Neural progenitor cell (in vitro differentiated cells): ENCODE measurements around the gene MAP6. TPM values are rescaled to one million over a fixed set of nuclear protein-coding genes. Genes with fewer than 3 reads are reported as not detected.
A peak's percentile ranks its signal among the peaks of the same experiment; 100 is the strongest.

ENCODE experiments used
- DNase-seq: peaks from one replicate; pipeline ENCODE4 v3.0.0-alpha.2; 2016; ENCODE audit warnings: low spot score
- H2AFZ ChIP-seq: fragments of 200-600 bp; sonication (generic); replicated peaks from 2 replicates; pipeline ENCODE4 v1.6.1; 2016; ENCODE audit warnings: antibody characterized with exemption
- H3F3A ChIP-seq: fragments of 200-600 bp; sonication (generic); 2 replicates; pipeline ENCODE4 v1.6.1; 2016; ENCODE audit warnings: antibody characterized with exemption, low read depth
- H3K27ac ChIP-seq: fragments of 200-600 bp; sonication (generic); 2 replicates; pipeline ENCODE4 v1.5.1; 2016; ENCODE audit warnings: mild to moderate bottlenecking
- H3K27me3 ChIP-seq: fragments of 200-600 bp; sonication (generic); 2 replicates; pipeline ENCODE4 v1.6.1; 2016; ENCODE audit warnings: mild to moderate bottlenecking, moderate library complexity
- H3K36me3 ChIP-seq: fragments of 200-600 bp; sonication (generic); 2 replicates; pipeline ENCODE4 v1.5.1; 2016
- H3K4me1 ChIP-seq: fragments of 200-600 bp; sonication (generic); 2 replicates; pipeline ENCODE4 v1.6.1; 2016; ENCODE audit warnings: mixed run types
- H3K4me2 ChIP-seq: fragments of 200-600 bp; sonication (generic); 2 replicates; pipeline ENCODE4 v1.6.1; 2016
- H3K4me3 ChIP-seq: fragments of 200-600 bp; sonication (generic); 2 replicates; pipeline ENCODE4 v1.5.1; 2016
- H3K79me2 ChIP-seq: fragments of 200-600 bp; sonication (generic); 2 replicates; pipeline ENCODE4 v1.6.1; 2016; ENCODE audit warnings: low read depth
- H3K9ac ChIP-seq: fragments of 200-600 bp; sonication (generic); 2 replicates; pipeline ENCODE4 v1.6.1; 2016
- H3K9me3 ChIP-seq: fragments of 200-600 bp; sonication (generic); 2 replicates; pipeline ENCODE4 v1.5.1; 2016; ENCODE audit warnings: low read depth
- H4K20me1 ChIP-seq: fragments of 200-600 bp; sonication (generic); 2 replicates; pipeline ENCODE4 v1.6.1; 2016; ENCODE audit warnings: low read depth
- H3K27ac Mint-ChIP-seq: 3 replicates; pipeline ENCODE4 v1.8.0; 2021; ENCODE audit warnings: mixed read lengths
- H3K27me3 Mint-ChIP-seq: 2 replicates; pipeline ENCODE4 v1.8.0; 2022; ENCODE audit warnings: low read depth, mild to moderate bottlenecking, inconsistent platforms, moderate library complexity, mixed read lengths; ENCODE audit not compliant: insufficient read depth
- H3K36me3 Mint-ChIP-seq: 3 replicates; pipeline ENCODE4 v1.8.0; 2021; ENCODE audit warnings: mixed read lengths
- H3K4me1 Mint-ChIP-seq: 3 replicates; pipeline ENCODE4 v1.8.0; 2021; ENCODE audit warnings: mixed read lengths
- H3K4me3 Mint-ChIP-seq: 3 replicates; pipeline ENCODE4 v1.8.0; 2021; ENCODE audit warnings: mild to moderate bottlenecking, moderate library complexity, mixed read lengths
- H3K9me3 Mint-ChIP-seq: 3 replicates; pipeline ENCODE4 v1.8.0; 2020; ENCODE audit warnings: mixed read lengths
- EZH2 ChIP-seq: fragments of 200-600 bp; sonication (generic); IDR thresholded peaks from 2 replicates; pipeline ENCODE4 v1.6.1; 2017; ENCODE audit warnings: antibody characterized with exemption, mild to moderate bottlenecking, moderate library complexity
- EZH2phosphoT487 ChIP-seq: fragments of 200-600 bp; sonication (generic); IDR thresholded peaks from 2 replicates; pipeline ENCODE4 v1.6.1; 2017; ENCODE audit warnings: antibody characterized with exemption
- small RNA-seq: library from RNA; depleted of rRNA; stranded (forward); fragments of <200 nt; gene quantifications from one replicate; pipeline ENCODE3, GENCODE V24; 2015
- total RNA-seq: library from RNA; depleted of rRNA; stranded (reverse); fragments of >200 nt; gene quantifications from 2 replicates; pipeline ENCODE4 v1.2.3, GENCODE V29; 2015; ENCODE audit warnings: low replicate concordance
- TF ChIP-seq, protein P1 (sequence below): fragments of 200-600 bp; sonication (generic); IDR thresholded peaks from 2 replicates; pipeline ENCODE4 v1.5.1; 2017; ENCODE audit warnings: antibody characterized with exemption, mild to moderate bottlenecking

MAP6 gene
- total RNA-seq, 1 donor from 2014 or later, result 9.9 TPM

DNA sequence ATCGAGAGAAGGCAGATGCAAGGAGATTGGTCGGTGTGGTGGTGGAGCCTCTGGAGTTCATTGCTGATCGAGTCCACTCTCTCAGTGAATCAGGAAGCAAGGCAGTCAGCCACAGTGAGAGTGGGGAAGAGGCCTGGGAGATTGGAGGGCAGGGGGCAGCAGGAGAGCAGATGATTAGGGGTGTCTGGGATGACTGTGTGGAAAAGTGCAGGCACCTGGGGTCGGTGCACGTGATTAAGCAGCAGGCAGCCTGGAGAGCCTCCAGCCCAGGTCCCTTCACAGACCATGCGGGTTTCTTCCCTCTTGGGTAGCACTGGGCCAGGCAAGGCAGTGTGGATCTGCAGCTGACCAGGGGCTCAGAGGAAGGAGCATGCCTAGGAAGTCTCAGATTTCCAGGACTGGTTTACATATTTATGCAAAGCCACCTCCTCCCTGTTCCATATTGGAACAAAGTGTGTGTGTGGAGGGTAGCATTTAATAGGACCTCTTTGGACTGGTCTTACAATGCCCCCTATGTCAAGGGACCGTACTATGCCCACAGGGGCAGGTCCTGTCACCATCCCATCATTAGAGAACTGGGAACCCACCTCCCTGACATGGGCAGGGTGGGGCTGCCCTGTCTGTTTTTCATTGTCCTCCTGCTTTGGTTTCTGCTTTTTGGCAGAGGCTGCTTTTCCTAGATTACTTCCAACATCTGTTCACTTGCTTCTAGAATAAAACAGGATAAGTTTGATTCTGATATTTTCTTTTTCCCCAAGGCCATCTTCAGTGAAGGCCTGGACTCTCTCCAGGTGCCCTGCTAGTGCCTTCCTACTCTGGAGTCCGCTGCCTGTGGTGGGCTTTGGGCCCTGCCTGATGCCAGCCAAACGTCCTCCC is 129.1 kb downstream of the MAP6 start:
- Histone ChIP-seq H3K27ac (no peak overlapping the region), H4K20me1 (no peaks in the 10 kb centered on the region), H3K4me2 (no peak overlapping the region), H3K9me3 (no peaks in the 10 kb centered on the region), H3K27me3 (no peaks in the 10 kb centered on the region), H3F3A (no peaks in the 10 kb centered on the region), H2AFZ (no peak overlapping the region), H3K36me3 (no peaks in the 10 kb centered on the region), H3K4me1 (no peaks in the 10 kb centered on the region), H3K9ac (no peak overlapping the region), H3K4me3 (no peak overlapping the region), H3K79me2 (no peaks in the 10 kb centered on the region)
- H3K36me3 Mint-ChIP-seq, result no peaks in the 10 kb centered on the region
- H3K4me3 Mint-ChIP-seq, result no peak overlapping the region
- H3K4me1 Mint-ChIP-seq, result peaks cover 26% of the 10 kb centered on the region
- H3K27ac Mint-ChIP-seq, result peak overlapping the region; percentile 80
- DNase-seq, result no peak
- no peaks in the 10 kb centered on the region for H3K9me3 Mint-ChIP-seq
- TF ChIP-seq EZH2phosphoT487, result no peak
- TF ChIP-seq EZH2, result no peak
- TF ChIP-seq, protein P1, sequence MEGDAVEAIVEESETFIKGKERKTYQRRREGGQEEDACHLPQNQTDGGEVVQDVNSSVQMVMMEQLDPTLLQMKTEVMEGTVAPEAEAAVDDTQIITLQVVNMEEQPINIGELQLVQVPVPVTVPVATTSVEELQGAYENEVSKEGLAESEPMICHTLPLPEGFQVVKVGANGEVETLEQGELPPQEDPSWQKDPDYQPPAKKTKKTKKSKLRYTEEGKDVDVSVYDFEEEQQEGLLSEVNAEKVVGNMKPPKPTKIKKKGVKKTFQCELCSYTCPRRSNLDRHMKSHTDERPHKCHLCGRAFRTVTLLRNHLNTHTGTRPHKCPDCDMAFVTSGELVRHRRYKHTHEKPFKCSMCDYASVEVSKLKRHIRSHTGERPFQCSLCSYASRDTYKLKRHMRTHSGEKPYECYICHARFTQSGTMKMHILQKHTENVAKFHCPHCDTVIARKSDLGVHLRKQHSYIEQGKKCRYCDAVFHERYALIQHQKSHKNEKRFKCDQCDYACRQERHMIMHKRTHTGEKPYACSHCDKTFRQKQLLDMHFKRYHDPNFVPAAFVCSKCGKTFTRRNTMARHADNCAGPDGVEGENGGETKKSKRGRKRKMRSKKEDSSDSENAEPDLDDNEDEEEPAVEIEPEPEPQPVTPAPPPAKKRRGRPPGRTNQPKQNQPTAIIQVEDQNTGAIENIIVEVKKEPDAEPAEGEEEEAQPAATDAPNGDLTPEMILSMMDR, result no peak
- H3K27me3 Mint-ChIP-seq, result peaks cover 5% of the 10 kb centered on the region

DNA sequence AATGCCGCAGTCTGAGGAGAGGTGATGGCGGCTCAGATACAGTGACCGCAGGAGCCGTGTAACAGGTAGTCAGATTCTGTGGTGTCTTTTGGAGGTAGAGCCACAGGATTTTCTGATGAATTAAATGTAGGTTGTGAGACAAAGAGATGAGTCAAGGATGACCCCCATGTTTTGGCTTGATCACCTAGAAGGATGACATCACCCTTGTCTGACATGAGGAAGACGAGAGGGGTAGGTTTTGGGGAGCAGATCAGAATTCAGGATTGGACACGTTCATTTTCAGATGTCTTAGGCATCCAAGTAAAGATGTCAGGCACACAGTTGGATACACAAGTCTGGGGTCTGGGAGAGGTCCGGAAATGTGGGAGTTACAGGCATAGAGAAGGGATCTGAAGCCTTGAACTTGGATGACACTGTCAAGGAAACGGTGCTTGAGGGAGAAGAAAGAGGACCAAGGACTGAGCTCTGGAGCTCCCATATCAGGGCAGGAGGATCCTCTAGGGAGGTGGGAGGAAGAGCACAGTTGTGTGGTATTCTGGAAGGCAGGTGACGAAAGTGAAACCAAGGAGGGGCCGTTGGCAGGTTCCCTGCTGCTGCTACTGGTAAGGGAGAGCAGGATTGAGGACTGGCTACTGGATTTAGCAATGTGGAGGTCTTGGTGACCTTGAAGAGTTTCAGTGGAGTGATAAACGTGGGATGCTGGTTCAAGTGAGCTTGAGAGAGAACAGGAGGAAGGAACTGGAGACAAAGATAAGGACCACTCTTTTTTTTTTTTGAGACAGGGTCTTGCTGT is 130.5 kb downstream of the MAP6 start:
- Histone ChIP-seq H3K4me2 (no peak overlapping the region), H3F3A (no peaks in the 10 kb centered on the region), H3K27ac (no peak overlapping the region), H3K4me1 (no peaks in the 10 kb centered on the region), H2AFZ (no peak overlapping the region), H3K79me2 (no peaks in the 10 kb centered on the region), H3K4me3 (no peak overlapping the region), H3K27me3 (no peaks in the 10 kb centered on the region), H3K9me3 (no peaks in the 10 kb centered on the region), H4K20me1 (no peaks in the 10 kb centered on the region), H3K36me3 (no peaks in the 10 kb centered on the region), H3K9ac (no peak overlapping the region)
- Mint-ChIP-seq H3K36me3 (no peaks in the 10 kb centered on the region), H3K27me3 (peaks cover 5% of the 10 kb centered on the region), H3K27ac (no peak overlapping the region), H3K4me1 (peaks cover 35% of the 10 kb centered on the region), H3K4me3 (no peak overlapping the region), H3K9me3 (no peaks in the 10 kb centered on the region)
- no peak for TF ChIP-seq EZH2phosphoT487
- TF ChIP-seq, protein P1, result no peak
- TF ChIP-seq EZH2, result no peak
- DNase-seq, result no peak

DNA sequence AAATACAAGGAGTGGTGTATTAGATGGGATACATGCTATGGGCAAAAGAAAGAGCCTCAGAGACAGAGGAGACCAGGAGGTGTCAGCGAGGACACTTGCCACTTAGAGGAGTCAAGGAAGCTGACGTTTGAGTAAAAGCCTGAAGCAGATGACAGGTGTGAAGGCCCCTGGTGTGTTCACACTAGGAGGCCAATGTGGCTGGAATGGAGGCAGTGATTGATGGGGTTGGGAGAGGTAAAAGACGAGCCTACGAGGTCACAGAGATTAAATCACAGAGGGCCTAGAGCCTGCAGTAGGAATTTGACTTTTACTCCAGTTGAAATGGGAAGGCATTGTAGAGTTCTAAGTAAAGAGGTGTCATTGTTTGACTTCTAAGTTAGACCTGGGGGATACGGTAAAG is 131.1 kb downstream of the MAP6 start:
- H4K20me1 ChIP-seq, result no peaks in the 10 kb centered on the region
- no peak overlapping the region for H3K27ac ChIP-seq
- no peak for DNase-seq
- no peaks in the 10 kb centered on the region for H3K27me3 ChIP-seq
- H3K9ac ChIP-seq, result no peak overlapping the region
- H3K4me1 ChIP-seq, result no peaks in the 10 kb centered on the region
- H3K79me2 ChIP-seq, result no peaks in the 10 kb centered on the region
- no peaks in the 10 kb centered on the region for H3K9me3 ChIP-seq
- Mint-ChIP-seq H3K36me3 (no peaks in the 10 kb centered on the region), H3K27ac (no peak overlapping the region), H3K9me3 (no peaks in the 10 kb centered on the region), H3K4me1 (peaks cover 29% of the 10 kb centered on the region), H3K27me3 (peaks cover 5% of the 10 kb centered on the region), H3K4me3 (no peak overlapping the region)
- TF ChIP-seq EZH2 (no peak), EZH2phosphoT487 (no peak)
- TF ChIP-seq, protein P1, result no peak
- H3K4me2 ChIP-seq, result no peak overlapping the region
- H3F3A ChIP-seq, result no peaks in the 10 kb centered on the region
- no peaks in the 10 kb centered on the region for H3K36me3 ChIP-seq
- H2AFZ ChIP-seq, result no peak overlapping the region
- H3K4me3 ChIP-seq, result no peak overlapping the region

Small RNAs within 50 kb of the gene (small RNA-seq; reads per million reads assigned to genes)
- gene AP001922.4, result not detected

Other genes starting within 250 kb of the MAP6 start
- gene KLHL35, start 235.8 kb downstream of the MAP6 start, total RNA-seq, result 1.2 and 1.5 TPM in 2 replicates
- gene GDPD5, start 143.1 kb downstream of the MAP6 start, total RNA-seq, result 11.3 and 32.7 TPM in 2 replicates
- gene SERPINH1, start 106.8 kb downstream of the MAP6 start, total RNA-seq, result 219 and 589 TPM in 2 replicates
- 0.09 TPM in 1 of 2 replicates, not detected in the other for gene MOGAT2, start 48.8 kb upstream of the MAP6 start, total RNA-seq
- gene DGAT2, start 99.7 kb upstream of the MAP6 start, total RNA-seq, result 1.7 and 4.4 TPM in 2 replicates
- gene UVRAG, start 146.2 kb upstream of the MAP6 start, total RNA-seq, result 30.6 and 34.0 TPM in 2 replicates